ENCODE measurements around the gene SEL1L2. TPM values are rescaled to one million over a fixed set of nuclear protein-coding genes. Genes with fewer than 3 reads are reported as not detected.

Gene SEL1L2
- total RNA-seq (2022; extraction: Qiagen RNA extraction) = not detected in 5 replicates

GRCh38 chr20:13990465-13990864 is at the start of gene SEL1L2:
SEL1L2 (minus strand) TSS chr20:13990614; CDS start chr20:13990534, 80 bp downstream.

GRCh38 chr20:13995086-13995665 is 4.8 kb upstream of the SEL1L2 start, which contains the start of gene MACROD2:
MACROD2 (plus strand) TSS chr20:13995516.

Other genes with a start within 250 kb of the SEL1L2 start
- 19.9 to 34.5 TPM (median 22.4 TPM) in 5 replicates for gene ESF1, start 205.7 kb downstream of the SEL1L2 start, total RNA-seq (2022; extraction: Qiagen RNA extraction)
- gene NDUFAF5, start 205.6 kb downstream of the SEL1L2 start, total RNA-seq (2022; extraction: Qiagen RNA extraction) = 30.5 to 34.2 TPM (median 32.6 TPM) in 5 replicates
- gene MACROD2, start 4.9 kb upstream of the SEL1L2 start, total RNA-seq (2022; extraction: Qiagen RNA extraction) = 0.23 to 0.92 TPM (median 0.61 TPM) in 5 replicates